ENCODE data around the gene GTF3C6. TPM values are rescaled to one million over a fixed set of nuclear protein-coding genes. Genes with fewer than 3 reads are reported as not detected.
A peak's percentile ranks its signal among the peaks of the same experiment; 100 is the strongest.

GTF3C6 gene, protein sequence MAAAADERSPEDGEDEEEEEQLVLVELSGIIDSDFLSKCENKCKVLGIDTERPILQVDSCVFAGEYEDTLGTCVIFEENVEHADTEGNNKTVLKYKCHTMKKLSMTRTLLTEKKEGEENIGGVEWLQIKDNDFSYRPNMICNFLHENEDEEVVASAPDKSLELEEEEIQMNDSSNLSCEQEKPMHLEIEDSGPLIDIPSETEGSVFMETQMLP
- 10 to 100 TPM; 26.2 to 48.8 (median 34.7) TPM for total RNA-seq

DNA sequence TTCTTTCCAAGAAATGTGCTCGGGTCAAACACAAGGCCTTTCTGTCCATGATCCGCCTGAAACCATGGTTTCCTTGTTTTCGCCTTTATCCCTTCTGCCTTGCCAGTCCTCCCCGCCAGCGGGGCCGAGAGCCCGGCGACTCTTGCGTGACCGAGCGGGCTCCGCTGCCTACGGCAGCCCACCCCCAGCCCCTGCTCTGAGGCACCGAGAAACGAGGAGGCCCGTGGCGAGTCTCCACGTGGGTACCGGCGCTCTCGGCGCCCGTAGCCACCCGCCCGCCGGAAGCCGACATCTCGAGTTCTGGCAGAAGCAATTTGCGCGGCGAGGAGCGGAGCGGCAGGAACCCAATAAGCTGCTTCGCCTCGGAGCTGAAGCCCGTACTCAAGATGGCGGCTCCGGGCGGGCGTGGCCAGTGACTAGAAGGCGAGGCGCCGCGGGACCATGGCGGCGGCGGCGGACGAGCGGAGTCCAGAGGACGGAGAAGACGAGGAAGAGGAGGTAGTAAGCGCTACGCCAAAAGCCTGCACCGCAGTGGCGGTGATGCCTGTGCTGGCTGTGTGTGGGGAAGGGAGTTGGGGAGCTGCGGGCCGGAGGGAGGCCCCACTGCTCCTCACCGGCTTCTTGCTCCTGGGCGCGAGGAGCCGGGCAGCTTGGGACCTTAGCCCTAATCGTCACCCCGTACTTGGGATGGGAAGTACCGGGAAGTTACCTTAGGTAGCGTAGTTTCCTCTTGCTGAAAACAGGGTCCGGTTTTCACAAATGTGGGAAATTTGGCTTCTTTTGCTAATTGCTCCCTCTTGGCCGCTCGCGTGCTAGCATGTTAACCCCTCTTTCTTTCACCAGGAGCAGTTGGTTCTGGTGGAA lies at the start of gene GTF3C6:
Gene GTF3C6, plus strand, starts transcription at position 378 of the 864 bp plus-strand sequence. Its CDS starts 64 bp downstream, at position 442.
- TF ChIP-seq, protein P1, sequence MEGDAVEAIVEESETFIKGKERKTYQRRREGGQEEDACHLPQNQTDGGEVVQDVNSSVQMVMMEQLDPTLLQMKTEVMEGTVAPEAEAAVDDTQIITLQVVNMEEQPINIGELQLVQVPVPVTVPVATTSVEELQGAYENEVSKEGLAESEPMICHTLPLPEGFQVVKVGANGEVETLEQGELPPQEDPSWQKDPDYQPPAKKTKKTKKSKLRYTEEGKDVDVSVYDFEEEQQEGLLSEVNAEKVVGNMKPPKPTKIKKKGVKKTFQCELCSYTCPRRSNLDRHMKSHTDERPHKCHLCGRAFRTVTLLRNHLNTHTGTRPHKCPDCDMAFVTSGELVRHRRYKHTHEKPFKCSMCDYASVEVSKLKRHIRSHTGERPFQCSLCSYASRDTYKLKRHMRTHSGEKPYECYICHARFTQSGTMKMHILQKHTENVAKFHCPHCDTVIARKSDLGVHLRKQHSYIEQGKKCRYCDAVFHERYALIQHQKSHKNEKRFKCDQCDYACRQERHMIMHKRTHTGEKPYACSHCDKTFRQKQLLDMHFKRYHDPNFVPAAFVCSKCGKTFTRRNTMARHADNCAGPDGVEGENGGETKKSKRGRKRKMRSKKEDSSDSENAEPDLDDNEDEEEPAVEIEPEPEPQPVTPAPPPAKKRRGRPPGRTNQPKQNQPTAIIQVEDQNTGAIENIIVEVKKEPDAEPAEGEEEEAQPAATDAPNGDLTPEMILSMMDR (IDR thresholded peaks at IDR 0.05): no peak
- ATAC-seq (ENCODE audit: low FRiP score): peak; percentile 98
- peak; percentile 83 for DNase-seq (ENCODE audit: low spot score)

DNA sequence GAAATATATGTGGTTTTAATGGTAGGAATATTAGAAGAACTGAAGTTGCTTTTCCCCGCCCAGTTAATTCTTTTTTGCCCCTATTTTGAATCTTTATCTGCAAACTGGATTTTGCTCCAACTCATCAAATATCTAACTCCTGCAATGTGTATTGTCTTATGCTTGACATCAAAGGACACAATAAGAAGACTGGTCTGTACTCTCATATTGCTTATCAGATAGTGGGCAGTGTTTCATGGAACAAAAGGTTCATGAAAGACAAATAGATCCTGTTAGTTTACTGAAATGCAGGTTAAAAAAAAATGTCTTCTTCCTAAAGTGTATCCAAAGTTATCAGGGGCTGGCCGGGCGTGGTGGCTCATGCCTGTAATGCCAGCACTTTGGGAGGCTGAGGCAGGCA lies 27.7 kb upstream of the GTF3C6 start:
- no peak for DNase-seq (ENCODE audit: low spot score)
- no peak for ATAC-seq (ENCODE audit: low FRiP score)
- TF ChIP-seq, protein P1 (IDR thresholded peaks at IDR 0.05): no peak

DNA sequence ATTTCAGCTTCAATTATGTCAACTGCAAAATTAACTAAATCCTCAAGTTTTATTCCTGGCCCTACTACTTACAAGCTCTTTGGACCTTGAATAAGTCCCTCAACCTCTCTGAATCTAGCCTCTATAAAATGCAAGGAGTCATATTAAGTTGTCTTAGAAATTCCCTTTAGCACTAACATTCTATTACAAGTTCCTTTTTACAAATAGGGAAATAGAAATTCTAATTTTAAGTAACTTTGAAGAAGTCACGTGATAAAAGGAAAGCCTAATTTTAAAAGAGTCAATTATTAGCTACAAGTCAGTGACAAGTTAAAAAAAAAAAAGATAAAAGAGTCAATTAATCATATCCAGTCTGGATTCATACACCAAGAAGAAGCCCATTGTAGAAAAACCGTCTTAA lies 24.6 kb upstream of the GTF3C6 start:
- ATAC-seq (ENCODE audit: low FRiP score) (no peak), DNase-seq (ENCODE audit: low spot score) (no peak)
- TF ChIP-seq, protein P1 (IDR thresholded peaks at IDR 0.05): no peak

DNA sequence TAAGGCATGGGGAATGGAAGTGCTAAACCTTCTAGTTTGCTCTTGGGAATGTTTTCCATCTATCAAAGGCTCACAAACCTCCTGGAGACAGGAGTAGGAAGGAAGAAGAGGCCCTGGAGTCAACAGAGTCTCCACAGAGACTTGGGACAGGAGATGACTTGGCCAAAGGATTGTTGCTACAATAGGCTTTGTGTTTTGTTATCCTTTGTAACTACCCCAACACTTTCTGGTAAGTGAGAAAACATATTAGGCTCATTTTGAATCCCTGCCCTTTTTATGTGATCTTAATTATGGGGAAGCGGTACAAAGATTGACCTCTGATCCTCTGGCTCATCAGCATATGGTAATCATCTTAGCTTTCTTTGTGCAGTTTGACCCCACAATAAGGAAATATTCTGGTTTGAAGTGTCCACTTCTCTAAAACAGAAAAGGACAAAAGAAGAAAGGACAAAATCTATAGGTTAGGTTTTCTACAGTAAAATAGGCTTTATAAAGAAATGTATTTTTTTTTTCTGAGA lies 24.1 kb upstream of the GTF3C6 start:
- no peak for ATAC-seq (ENCODE audit: low FRiP score)
- TF ChIP-seq, protein P1 (IDR thresholded peaks at IDR 0.05): no peak

DNA sequence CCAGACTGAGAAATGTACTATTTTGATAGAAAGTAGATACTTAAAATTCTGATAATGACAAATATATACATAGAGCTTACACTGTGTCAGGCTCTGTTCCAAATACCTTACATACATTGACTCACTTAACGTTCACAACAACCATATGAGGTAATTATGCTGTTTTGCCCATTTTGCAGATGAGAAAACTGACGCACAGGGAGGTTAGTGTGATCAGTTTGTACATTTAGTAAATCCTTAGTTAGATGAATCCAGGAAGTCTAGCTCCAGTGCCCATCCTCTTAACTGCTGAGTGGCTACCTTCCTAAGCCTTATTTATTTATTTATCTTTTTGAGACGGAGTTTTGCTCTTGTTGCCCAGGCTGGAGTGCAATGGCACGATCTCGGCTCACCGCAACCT lies 23.3 kb upstream of the GTF3C6 start:
- ATAC-seq (ENCODE audit: low FRiP score): no peak
- TF ChIP-seq, protein P1 (IDR thresholded peaks at IDR 0.05): no peak
- DNase-seq (ENCODE audit: low spot score): no peak

More for the DNA sequence above, 24.1 kb upstream of the GTF3C6 start:
- DNase-seq (ENCODE audit: low spot score): no peak

DNA sequence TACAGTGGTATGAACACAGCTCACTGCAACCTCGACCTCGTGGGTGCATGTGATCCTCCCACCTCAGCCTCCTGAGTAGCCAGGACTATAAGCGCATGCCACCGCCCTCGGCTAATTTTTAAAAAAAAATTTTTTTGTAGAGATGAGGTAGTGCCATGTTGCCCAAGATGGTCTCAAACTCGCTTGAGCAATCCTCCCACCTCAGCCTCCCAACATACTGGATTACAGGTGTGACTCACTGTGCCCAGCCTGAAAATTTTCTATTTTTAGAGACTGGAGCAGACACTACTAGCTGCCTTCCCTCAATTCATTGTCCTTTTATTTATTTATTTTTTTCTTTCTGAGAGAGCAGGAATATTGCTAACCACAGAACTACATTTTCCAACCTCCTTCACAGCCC lies 20.3 kb upstream of the GTF3C6 start:
- no peak for DNase-seq (ENCODE audit: low spot score)
- ATAC-seq (ENCODE audit: low FRiP score): no peak
- TF ChIP-seq, protein P1 (IDR thresholded peaks at IDR 0.05): no peak

All from omental fat pad (tissue), 4 donors.